ENCODE results near the gene OCA2.

- TF ChIP-seq CTCF (IDR thresholded peaks at IDR 0.05): no peak
- no peak for TF ChIP-seq POLR2A (IDR thresholded peaks at IDR 0.05)
These were observed 368.2 kb downstream of the OCA2 start for GRCh38 chr15:27730868-27731267.
